GM19468 (cell line): Measurements from ENCODE around the gene SMIM1.
"Not testable (repeated sequence)": the region's sequence is repeated elsewhere in the genome, so short reads cannot be mapped to it uniquely, and the experiment has no call there.

ENCODE experiments used
- ATAC-seq: cut with Tn5 transposase; IDR thresholded peaks from one replicate; pipeline ENCODE4 v1.9.1; 2021; ENCODE audit warnings: mild to moderate bottlenecking, moderate library complexity, moderate number of reproducible peaks; ENCODE audit not compliant: unreplicated experiment; ENCODE audit errors: extremely low read depth

The SMIM1 gene

DNA sequence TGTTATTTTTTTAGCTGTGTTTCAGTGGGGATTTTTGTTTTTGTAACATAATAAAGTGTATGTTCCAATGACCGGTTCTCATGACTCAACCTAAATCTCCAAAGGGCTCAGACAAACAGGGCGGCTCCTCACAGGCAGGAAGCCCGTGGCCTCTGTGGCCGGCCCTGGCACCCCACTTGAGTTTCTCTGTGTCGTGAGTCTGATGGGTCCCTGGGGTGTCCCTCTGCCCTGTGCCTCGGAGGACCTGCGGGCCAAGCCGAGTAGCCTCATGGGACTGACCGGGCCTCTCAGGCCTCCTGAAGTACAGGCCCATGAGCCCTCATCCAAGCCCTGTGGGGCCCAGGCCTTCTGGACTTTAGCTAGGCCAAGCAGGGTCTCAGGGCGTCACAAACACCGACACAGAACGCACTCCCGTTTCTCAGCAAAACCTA lies 36.4 kb upstream of the SMIM1 start:
- ATAC-seq: no peak

DNA sequence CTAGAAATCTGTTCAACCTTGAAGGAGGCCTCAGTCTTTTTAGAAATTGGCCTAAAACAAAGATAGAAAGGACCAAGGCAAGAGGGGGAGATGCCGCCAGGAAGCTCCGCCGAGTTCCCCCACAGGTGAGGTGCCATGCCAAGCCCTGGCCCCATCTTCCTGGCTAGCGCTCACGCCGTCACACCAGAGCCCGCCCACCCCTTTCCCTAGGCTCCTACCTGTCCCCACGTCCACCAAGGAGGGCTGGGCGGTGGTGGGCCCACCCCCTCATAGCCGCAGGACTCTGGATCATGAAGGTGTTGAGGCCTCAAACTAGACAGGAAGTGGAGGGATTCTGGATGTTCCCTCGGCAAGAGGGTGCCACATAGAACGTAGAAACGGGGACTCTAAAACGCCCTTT lies 35.8 kb upstream of the SMIM1 start:
- ATAC-seq: no peak

- ATAC-seq: no peak
These were observed 33.6 kb upstream of the SMIM1 start for GRCh38 chr1:3738943-3739342.

DNA sequence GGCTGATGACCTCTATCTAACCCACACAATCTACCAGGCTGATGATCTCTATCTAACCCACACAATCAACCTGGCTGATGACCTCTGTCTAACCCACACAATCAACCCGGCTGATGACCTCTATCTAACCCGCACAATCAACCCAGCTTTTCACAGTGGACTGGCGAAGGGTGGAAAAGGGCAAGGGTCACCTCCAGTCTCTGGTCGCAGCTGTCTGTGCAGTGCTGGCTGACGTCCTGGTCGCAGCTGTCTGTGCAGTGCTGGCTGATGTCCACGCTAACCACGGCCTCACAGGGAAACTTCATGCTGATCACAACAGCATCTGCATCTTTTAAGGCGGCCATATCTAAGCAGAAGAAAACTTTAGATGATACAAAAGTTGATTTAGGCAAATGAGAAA lies 32.5 kb upstream of the SMIM1 start:
- ATAC-seq: no peak

- no peak for ATAC-seq
These were observed 31.8 kb upstream of the SMIM1 start for GRCh38 chr1:3740752-3741151.

- ATAC-seq: no peak
These were observed 30.7 kb upstream of the SMIM1 start for GRCh38 chr1:3741566-3742438.

DNA sequence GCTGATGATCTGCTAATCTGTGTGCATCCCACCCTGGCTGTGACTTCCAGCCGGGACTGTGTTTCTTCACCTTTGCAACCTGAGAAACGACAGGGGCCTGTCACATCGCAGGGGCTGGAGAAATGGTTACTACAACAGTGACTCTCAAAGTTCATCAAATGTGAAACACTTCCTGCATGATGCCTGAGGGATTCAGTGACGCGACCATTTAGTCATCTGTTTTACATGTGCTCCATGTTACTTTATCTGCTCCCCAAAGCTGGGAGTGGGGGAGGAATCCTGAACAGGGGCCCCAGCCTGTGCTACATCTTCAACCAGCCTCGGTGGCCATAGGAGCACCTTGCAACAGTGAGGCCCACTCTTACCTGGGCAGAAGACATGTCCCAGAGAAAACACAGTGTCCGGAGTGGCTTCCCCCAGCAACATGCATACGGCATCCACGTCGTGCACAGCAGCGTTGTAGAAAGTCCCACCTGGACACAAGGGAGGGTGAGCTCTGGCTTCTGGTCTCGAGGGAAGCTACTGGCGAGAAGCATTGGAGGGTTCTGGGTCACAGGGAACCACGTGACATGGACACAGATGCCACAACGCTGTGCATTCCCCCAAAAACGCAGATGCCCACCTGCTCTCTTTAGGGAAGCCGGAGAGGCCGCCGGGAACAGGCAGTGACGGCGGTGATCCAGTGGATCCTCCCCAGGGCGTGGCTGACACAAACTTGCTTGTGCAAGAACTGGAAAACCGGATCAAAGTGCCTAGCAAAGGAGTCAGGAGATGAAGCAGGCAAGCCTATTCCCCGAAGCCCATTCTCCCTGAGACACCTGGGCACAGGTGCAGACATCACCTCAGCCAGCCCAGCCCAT lies 29.9 kb upstream of the SMIM1 start:
- ATAC-seq: no peak

DNA sequence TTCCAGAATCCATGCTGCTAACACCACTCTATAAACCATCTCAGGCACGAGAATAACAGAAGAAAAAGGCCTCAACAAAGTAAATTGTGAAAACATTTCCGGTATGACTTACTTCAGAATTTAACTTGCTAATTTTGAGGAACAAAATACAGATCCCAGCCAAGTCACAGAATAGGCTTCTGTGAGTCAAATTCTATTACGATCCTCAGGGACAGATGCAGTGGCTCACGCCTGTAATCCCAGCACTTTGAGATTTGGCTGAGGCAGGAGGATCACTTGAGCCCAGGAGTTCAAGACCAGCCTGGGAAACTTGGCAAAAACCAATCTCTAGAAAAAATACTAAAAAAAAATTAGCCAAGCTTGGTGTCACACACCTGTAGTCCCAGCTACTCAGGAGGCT lies 29.1 kb upstream of the SMIM1 start:
- no peak for ATAC-seq

DNA sequence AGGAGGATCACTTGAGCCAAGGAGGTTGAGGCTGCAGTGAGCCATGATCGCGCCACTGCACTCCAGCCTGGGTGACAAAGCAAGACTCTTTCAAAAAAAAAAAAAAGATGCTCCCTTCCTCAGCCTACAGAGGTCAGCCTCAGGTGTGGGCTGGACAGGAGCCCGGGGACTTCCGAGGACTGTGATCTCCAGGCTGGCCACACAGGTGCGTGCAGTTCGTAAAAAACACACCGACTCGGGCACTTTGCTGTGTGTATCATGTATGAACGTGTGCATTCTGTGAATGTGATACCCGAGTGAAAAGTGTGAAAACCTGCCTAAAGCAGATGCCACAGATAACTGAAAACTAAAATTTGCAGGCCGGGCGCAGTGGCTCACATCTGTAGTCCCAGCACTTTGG lies 28.7 kb upstream of the SMIM1 start:
- ATAC-seq: no peak

DNA sequence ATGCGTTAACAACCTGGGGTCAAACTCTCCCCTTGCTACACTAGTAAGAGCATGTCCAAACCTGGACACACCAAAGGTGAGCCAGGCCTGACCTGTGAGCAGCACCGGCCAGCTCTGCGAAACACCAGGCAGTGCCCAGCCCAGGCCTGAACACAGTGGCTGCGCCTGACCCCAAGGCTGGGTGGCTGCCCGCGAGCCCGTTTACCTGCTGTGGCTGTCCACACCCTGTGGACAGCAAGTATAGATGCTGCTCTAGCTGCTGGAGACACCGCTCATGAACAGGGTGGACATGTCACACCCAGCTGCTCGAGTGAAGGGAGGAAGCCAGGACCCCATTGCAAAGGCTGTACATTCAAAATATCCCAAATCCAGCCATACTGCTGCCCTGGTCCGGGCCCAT lies 27.9 kb upstream of the SMIM1 start:
- no peak for ATAC-seq

DNA sequence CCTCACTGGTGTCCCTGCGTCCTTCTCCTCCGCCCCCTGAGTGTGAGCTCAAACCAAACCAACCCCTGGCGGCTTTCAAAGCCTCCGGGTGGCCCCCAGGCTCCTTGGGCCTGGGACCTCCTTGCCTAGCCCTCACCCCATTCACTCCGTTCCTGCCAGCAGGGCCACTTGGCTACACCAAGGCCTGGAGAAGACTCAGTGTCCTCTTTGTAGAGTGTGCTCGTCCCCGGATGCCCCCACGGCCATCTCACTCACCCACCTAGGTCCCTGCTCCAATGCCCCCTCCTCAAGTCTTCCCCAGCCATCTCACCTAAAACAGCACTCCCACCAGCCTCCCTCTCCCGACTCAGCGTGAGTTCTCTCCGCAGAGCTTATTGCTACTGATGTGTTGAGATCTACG lies 27.5 kb upstream of the SMIM1 start:
- ATAC-seq: no peak

GRCh38 chr1:3745590-3746381 lies 26.8 kb upstream of the SMIM1 start:
- ATAC-seq: no peak

DNA sequence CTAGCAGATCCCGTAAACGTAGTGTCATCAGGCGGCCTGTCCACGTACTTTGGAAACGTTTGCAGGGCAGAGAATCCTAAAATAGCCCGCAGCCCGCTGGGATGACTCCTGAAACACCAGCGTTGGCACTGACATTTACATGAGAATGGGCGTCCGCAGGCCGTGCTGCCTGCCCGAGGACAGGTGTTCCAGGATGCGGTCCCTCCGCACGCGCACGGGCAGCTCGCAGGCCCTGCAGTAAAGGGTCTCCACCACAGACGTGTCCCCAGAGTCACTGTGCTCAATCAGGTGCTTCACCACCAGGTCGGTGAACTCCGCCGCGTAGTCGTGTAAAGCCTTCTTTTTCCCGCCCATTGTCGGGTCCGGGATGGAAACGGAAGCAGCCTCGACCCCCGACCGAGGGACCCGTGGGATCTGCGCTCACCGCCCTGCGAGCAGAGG lies 26.1 kb upstream of the SMIM1 start:
- ATAC-seq: no peak

DNA sequence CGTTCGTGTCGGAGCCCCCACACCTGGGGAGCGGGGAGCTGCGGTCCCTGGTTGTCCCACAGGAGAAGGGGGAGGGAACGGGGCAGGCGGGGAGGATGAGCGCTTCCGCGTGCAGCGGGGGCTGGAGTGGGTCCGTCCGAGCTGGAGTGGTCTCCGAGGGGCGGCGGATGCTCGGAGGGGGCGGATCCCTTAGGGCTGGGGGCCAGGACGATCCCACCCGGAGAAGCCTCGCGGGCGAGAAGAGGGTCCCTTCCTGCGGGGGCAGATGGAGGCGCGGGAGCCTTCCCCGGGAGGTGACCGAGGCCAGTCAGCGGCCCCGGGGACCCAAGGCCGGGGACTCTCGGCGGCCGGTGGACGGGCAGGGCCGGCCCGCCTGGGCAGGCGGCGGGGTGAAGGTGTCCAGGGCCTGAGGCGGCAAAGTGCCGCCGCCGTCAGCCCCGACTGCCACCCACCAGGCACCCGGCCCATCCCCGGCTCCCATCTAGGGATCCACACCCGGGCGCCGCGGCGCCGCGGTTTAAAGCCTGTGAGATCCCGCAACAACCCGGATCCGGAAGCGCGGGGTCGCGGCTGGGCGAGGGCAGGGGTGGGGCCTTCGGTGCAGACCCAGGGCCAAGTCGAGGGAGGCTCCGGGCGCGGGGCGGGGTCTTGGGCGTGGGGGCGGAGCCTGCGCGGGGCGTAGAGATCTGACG lies 25.6 kb upstream of the SMIM1 start:
- ATAC-seq: no peak

DNA sequence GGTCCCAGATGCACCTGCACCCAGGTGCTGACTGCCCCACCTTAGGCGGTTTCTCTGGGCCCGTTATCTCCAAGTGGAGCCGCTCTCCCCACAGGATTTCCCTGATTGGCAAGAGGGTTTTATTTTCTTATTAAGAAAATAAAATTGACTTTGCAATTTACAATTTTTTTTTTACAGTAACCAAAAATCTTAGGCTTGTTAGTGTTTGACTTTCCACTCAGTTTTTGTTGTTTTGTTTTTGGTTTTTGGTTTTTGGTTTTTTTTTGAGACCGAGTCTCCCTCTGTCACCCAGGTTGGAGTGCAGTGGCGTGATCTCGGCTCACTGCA lies 25.1 kb upstream of the SMIM1 start:
- no peak for ATAC-seq

- ATAC-seq: no peak
These were observed 24.6 kb upstream of the SMIM1 start for GRCh38 chr1:3747903-3748302.

DNA sequence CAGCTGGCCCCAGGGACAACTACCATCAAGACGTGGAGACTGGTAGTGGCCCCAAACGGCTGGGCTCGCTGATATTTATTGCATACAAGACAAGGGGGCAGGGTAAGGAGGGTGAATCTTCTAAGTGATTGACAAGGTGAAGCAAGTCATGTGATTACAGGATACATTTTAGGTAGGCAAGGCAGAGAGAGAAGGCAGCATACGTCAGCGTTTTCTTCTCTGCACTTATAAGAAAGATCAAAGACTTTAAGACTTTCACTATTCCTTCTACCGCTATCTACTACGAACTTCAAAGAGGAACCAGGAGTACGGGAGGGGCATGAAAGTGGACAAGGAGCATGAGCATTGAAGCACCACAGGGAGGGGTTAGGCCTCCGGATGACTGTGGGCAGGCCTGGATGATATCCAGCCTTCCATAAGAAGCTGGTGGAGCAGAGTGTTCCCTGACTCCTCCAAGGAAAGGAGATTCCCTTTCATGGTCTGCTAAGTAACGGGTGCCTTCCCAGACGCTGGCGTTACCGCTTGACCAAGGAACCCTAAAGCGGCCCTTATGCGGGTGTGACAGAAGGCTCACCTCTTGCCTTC lies 24.1 kb upstream of the SMIM1 start:
- ATAC-seq: not testable (repeated sequence)

- no peak for ATAC-seq
These were observed 23.0 kb upstream of the SMIM1 start for GRCh38 chr1:3749512-3749911.

- ATAC-seq: no peak
These were observed 21.8 kb upstream of the SMIM1 start for GRCh38 chr1:3750741-3751140.
